Suprapubic skin (tissue), 4 donors: ENCODE measurements around the gene SMIM1.

Source experiments
- CTCF ChIP-seq, 2 donors: fragments of 200-600 bp in 1 of 2; fragments of 450-650 bp in 1 of 2; sonication (generic) in 1 of 2; IDR thresholded peaks; one replicate each; pipeline ENCODE4 v1.5.1; 2016 to 2019; ENCODE audit warnings: antibody characterized with exemption in 2 of 2, mild to moderate bottlenecking in 1 of 2, moderate library complexity in 1 of 2
- EP300 ChIP-seq: sonication (generic); formaldehyde crosslinking; IDR thresholded peaks from one replicate; pipeline ENCODE4 v1.6.1; 2017; ENCODE audit warnings: antibody characterized with exemption
- POLR2A ChIP-seq, 2 donors: fragments of 450-650 bp; IDR thresholded peaks; one replicate each; pipeline ENCODE4 v1.6.1; 2017; ENCODE audit warnings: antibody characterized with exemption in 2 of 2, mild to moderate bottlenecking in 2 of 2, moderate library complexity in 2 of 2
- POLR2AphosphoS5 ChIP-seq, 3 donors: sonication (generic); formaldehyde crosslinking; IDR thresholded peaks; one replicate each; pipeline ENCODE4 v1.6.1; 2017; ENCODE audit warnings: antibody characterized with exemption in 3 of 3

- no peak for TF ChIP-seq CTCF (IDR thresholded peaks at IDR 0.05)
- no peak for TF ChIP-seq POLR2AphosphoS5 (IDR thresholded peaks at IDR 0.05)
- TF ChIP-seq POLR2A (IDR thresholded peaks at IDR 0.05): no peak
- TF ChIP-seq EP300: no peak
These were observed 40.7 kb upstream of the SMIM1 start for GRCh38 chr1:3731583-3732433.
